Stimulated activated CD8-positive, alpha-beta memory T cell treated with anti-CD3 and anti-CD28 coated beads, Interleukin-4, amount 100 ng/mL, for 48 hours (primary cell): ENCODE data around the gene ZNF503.

Experiments used
- DNase-seq: peaks from one replicate; pipeline ENCODE4 v3.0.0-alpha.2; 2020

The ZNF503 gene

GRCh38 chr10:75406462-75407223, 5.1 kb upstream of the ZNF503 start:
- no peak for DNase-seq

- DNase-seq, result no peak
Observed at GRCh38 chr10:75405598-75406461, 4.3 kb upstream of the ZNF503 start.

- no peak for DNase-seq
Observed at GRCh38 chr10:75404815-75405597, 3.4 kb upstream of the ZNF503 start.

GRCh38 chr10:75403939-75404814, 2.6 kb upstream of the ZNF503 start:
- no peak for DNase-seq

GRCh38 chr10:75403144-75403938, 1.8 kb upstream of the ZNF503 start:
- no peak for DNase-seq

GRCh38 chr10:75402486-75403143, 1.1 kb upstream of the ZNF503 start:
- peak; percentile 29 for DNase-seq

- DNase-seq, result peak; percentile 43
Observed at GRCh38 chr10:75400771-75401568, 594 bp downstream of the ZNF503 start.

- peak; percentile 27 for DNase-seq
Observed at GRCh38 chr10:75400163-75400770, 1.3 kb downstream of the ZNF503 start.

- DNase-seq, result peak; percentile 62
Observed at GRCh38 chr10:75399461-75400162, 2.0 kb downstream of the ZNF503 start.

- DNase-seq, result no peak
Observed at GRCh38 chr10:75398692-75399460, 2.7 kb downstream of the ZNF503 start.

GRCh38 chr10:75398200-75398691, 3.3 kb downstream of the ZNF503 start:
- DNase-seq, result no peak

GRCh38 chr10:75397496-75398199, 3.9 kb downstream of the ZNF503 start:
- no peak for DNase-seq

- DNase-seq, result no peak
Observed at GRCh38 chr10:75396631-75397495, 4.7 kb downstream of the ZNF503 start.

- DNase-seq, result no peak
Observed at GRCh38 chr10:75395932-75396630, 5.5 kb downstream of the ZNF503 start.
